Measurements from ENCODE around the gene ITPRID2. TPM values are rescaled to one million over a fixed set of nuclear protein-coding genes. Genes with fewer than 3 reads are reported as not detected.

The ITPRID2 gene
- total and polyA plus RNA-seq, 10 of the 15 experiments (the other 5 are each of a cell fraction or from before 2014, with no cell fraction given), result 4.7 to 23.7 (median 13.1) TPM

GRCh38 chr2:181971032-181971431 is 79.5 kb downstream of the ITPRID2 start:
- Histone ChIP-seq H4K20me1 (ENCODE audit: control insufficient read depth, insufficient read depth) (no peaks in the 10 kb centered on the region), H3K27me3 (replicated peaks in 1 of 2; ENCODE audit: control insufficient read depth in 2 of 2, insufficient read depth in 2 of 2, low read length in 1 of 2) (no peaks in the 10 kb centered on the region), H3K36me3 (ENCODE audit: control insufficient read depth in 2 of 2, insufficient read depth in 2 of 2, low read length in 1 of 2) (no peaks in the 10 kb centered on the region), H3K4me1 (ENCODE audit: control insufficient read depth, insufficient read depth, low read length) (no peaks in the 10 kb centered on the region), H3K4me3 (no peak overlapping the region), H3K9me3 (replicated peaks; ENCODE audit: control insufficient read depth, insufficient read depth, low read length) (no peaks in the 10 kb centered on the region), H3K4me2 (ENCODE audit: control insufficient read depth, insufficient read depth) (no peak overlapping the region), H3K27ac (ENCODE audit: control insufficient read depth, insufficient read depth) (no peak overlapping the region), H3K79me2 (ENCODE audit: control insufficient read depth, insufficient read depth, low read length) (no peaks in the 10 kb centered on the region), H3K9ac (ENCODE audit: control insufficient read depth, insufficient read depth, low read length) (no peak overlapping the region), H2AFZ (ENCODE audit: control insufficient read depth, low read depth, low read length) (no peak overlapping the region)
- POLR2A ChIA-PET, result no interaction called here
- WGBS (ENCODE audit: insufficient coverage, insufficient replicate concordance, low lambda C conversion rate, missing lambda C conversion rate), result 24% methylated on average over 3 of the region's 3 CpGs
- SMC1A ChIA-PET (ENCODE audit: uncharacterized antibody, unreplicated experiment), result no interaction called here
- CTCF ChIA-PET, result no interaction called here
- intact Hi-C loops (cut with micrococcal nuclease; ENCODE audit: unreplicated experiment), result loop anchor here (2.0 to 10.0 kb wide), 2 partner anchors 106 to 684 kb away; no protein-coding TSS in a partner anchor
- BruUV-seq (replicated peaks), result no TSS peak
- no peak for FAIRE-seq
- RAD21 ChIA-PET (ENCODE audit: unreplicated experiment), result interaction anchor here (0.9 kb wide), 1 partner anchor 107 kb away, joined by 3 read pairs; no protein-coding TSS in a partner anchor
- ATAC-seq, result no peak
- in situ Hi-C loops (cut with MboI), result no loop called here
- DNase-seq (ENCODE audit: low read depth, low spot score), result no peak
- no peak for TF ChIP-seq RFX5 (IDR thresholded peaks at IDR 0.05; ENCODE audit: low read depth, low read length)
- TF ChIP-seq YY1 (IDR thresholded peaks at IDR 0.05; ENCODE audit: low read depth, low read length), result no peak
- TF ChIP-seq, protein P1, sequence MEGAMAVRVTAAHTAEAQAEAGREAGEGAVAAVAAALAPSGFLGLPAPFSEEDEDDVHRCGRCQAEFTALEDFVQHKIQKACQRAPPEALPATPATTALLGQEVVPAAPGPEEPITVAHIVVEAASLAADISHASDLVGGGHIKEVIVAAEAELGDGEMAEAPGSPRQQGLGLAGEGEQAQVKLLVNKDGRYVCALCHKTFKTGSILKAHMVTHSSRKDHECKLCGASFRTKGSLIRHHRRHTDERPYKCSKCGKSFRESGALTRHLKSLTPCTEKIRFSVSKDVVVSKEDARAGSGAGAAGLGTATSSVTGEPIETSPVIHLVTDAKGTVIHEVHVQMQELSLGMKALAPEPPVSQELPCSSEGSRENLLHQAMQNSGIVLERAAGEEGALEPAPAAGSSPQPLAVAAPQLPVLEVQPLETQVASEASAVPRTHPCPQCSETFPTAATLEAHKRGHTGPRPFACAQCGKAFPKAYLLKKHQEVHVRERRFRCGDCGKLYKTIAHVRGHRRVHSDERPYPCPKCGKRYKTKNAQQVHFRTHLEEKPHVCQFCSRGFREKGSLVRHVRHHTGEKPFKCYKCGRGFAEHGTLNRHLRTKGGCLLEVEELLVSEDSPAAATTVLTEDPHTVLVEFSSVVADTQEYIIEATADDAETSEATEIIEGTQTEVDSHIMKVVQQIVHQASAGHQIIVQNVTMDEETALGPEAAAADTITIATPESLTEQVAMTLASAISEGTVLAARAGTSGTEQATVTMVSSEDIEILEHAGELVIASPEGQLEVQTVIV (IDR thresholded peaks at IDR 0.05; ENCODE audit: borderline replicate concordance, partially characterized antibody), result no peak
- TF ChIP-seq CEBPB (IDR thresholded peaks at IDR 0.05; ENCODE audit: borderline replicate concordance in 1 of 2, low read depth in 2 of 2, low read length in 2 of 2), result no peak
- no peak for TF ChIP-seq ETV6 (conservative IDR thresholded peaks at IDR 0.05 in 1 of 2, IDR thresholded peaks at IDR 0.05 in 1 of 2; ENCODE audit: borderline replicate concordance in 1 of 2, low read depth in 1 of 2)
- TF ChIP-seq, protein P2, sequence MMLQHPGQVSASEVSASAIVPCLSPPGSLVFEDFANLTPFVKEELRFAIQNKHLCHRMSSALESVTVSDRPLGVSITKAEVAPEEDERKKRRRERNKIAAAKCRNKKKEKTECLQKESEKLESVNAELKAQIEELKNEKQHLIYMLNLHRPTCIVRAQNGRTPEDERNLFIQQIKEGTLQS (IDR thresholded peaks at IDR 0.05; ENCODE audit: borderline replicate concordance, extremely low read depth, low read depth, low read length), result no peak
- no peak for TF ChIP-seq KLF5 (IDR thresholded peaks at IDR 0.05; ENCODE audit: partially characterized antibody)
- TF ChIP-seq ZNF592 (IDR thresholded peaks at IDR 0.05), result no peak
- TF ChIP-seq USF2 (IDR thresholded peaks at IDR 0.05; ENCODE audit: borderline replicate concordance, low read depth, low read length), result no peak
- no peak for TF ChIP-seq EZH2 (IDR thresholded peaks at IDR 0.05; ENCODE audit: borderline replicate concordance, control insufficient read depth, low read depth, low read length)
- no peak for TF ChIP-seq NKRF (conservative IDR thresholded peaks at IDR 0.05)
- TF ChIP-seq MTA3 (IDR thresholded peaks at IDR 0.05; ENCODE audit: borderline replicate concordance, low read length), result no peak
